Stimulated activated CD4-positive, alpha-beta T cell treated with anti-CD3 and anti-CD28 coated beads, Interleukin-2, amount 100 ng/mL, for 24 hours (primary cell): Measurements from ENCODE around the gene ATG3.
"Not testable (repeated sequence)": the region's sequence is repeated elsewhere in the genome, so short reads cannot be mapped to it uniquely, and the experiment has no call there.

Source experiments
- DNase-seq, 2 donors: peaks; one replicate each; pipeline ENCODE4 v3.0.0-alpha.2; 2020

The ATG3 gene

DNA sequence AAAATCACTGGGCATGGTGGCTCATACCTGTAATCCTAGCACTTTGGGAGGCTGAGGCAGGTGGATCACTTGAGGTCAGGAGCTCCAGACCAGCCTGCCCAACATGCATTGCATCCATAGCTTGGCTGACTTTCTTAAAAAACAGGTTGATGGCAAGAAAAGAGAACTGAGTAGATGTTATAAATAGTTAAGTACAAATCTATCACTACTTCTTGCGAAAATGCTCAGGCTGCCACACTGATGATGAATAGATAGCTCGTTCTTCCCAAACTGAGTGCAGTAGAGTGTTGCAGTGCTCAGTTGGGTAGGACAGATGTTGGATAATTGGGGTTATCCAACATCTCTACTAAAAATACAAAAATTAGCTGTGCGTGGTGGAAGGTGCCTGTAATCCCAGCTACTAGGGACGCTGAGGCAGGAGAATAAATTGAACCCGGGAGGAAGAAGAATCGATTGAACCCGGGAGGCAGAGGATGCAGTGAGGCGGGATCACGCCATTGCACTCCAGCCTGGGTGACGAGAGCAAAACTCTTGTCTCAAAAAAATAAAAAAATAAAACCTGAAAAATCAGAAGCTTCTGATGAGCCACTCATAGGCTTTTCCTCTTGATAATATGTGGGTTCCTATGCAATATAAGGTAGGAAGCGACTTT, 63.7 kb downstream of the ATG3 start:
- peak in 1 of 2 donors; percentile 32 for DNase-seq

DNA sequence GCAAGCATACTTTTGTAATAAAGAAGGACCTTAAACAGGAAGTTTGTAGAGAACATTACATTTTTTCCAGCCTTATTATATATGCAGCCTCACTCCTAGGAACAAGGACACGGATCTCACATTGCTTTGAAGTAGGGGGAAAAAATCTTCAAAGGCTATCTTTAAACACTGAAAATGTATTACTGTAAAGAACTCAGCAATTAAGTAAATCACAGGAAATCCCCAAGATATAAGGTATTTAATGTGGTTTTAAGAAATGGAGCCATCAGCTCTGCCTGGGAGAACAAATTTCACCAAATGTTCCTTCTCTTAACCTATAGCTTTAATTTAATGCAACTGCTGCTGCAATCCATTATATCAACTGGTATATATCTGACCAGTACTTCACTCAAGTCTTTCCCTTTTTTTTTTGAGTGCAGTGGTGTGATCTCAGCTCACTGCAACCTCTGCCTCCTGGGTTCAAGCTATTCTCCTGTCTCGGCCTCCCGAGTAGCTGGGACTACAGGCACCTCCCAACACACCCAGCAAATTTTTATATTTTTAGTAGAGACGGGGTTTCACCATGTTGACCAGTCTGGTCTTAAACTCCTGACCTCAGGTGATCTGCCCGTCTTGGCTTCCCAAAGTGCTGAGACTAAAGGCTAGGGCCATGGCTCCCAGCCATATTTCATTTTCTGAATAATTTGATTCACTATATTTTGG, 65.2 kb downstream of the ATG3 start:
- DNase-seq, result no peak

DNA sequence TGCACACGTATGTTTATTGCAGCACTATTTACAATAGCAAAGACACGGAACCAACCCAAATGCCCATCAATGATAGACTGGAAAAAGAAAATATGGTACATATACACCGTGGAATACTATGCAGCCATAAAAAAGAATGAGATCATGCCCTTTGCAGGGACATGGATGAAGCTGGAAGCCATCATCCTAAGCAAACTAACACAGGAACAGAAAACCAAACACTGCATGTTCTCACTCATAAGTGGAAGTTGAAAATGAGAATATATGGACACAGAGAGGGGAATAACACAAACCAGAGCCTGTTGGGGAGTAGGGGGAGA, 67.4 kb downstream of the ATG3 start:
- not testable (repeated sequence) for DNase-seq

DNA sequence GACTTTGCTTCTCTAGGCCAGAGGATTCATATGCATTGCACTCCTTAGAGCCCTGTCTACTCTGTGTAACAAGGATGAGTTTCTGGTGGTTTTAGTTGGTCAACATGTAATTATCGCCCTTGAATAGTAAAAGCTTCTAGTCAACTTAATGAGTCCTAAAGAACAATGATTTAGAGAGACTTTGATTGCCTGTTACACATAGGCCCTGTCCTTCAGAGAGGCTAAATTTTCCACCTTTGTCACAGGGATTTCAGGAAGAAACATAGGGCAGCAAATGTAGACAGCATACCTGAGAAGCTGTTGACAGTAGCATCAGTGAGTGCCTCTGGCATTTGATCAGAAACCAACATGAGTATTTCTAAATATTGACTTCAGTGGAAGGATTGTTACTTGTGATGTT, 69.6 kb downstream of the ATG3 start:
- DNase-seq, result no peak

DNA sequence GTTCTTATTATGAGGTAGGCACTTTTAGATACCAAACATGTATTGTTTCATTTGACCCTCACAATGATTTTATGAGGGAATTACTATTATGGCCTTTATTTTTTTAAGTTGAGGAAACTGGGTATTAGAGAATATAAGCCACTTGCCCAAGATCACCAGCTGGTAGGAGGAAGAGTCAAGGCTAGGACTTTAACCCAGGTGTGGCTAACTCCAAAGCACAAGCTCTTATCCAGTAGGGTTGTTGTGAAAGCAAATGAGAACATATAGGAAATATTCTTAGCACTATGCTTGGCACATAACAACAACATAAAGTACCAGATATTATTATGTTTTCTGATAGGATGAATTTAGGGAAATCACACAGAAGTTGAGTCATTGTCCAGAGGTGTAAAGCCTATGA, 70.4 kb downstream of the ATG3 start:
- no peak for DNase-seq

DNA sequence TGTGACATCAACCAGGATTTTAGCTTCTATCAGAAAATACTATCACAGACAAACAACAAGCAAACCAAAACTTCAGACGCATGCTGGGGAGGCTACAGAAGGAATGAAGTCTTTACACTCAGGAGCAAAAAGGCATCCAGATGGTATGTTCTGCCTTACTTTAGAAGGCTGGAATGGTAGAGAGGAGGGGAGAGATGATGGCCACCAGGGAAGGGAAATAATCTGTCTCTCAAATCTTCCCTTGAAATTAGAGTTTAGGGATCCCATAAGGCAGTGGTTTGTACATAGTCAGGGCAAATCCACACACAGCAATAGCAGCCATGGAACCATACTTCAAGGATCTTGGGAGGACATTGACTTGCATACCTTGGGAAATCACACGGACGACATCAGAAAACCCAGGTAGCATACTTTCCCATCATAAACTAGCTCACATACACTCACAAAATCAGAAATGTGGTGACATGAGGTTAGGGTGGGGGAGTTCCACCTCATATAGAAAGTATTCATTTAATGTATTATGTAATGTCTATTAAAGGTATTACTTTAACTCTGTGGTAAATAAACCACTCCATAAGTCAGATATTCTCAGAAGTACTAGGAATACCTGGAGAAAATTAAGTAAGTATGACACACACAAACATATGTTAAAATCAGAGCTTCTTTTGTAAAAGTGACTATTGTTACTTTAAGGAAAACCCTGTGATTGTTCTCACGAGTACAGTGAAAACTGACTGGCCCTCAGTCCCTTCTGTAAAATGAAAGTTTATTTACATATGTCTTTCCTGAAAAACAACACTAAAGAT, 71.9 kb downstream of the ATG3 start:
- no peak for DNase-seq

DNA sequence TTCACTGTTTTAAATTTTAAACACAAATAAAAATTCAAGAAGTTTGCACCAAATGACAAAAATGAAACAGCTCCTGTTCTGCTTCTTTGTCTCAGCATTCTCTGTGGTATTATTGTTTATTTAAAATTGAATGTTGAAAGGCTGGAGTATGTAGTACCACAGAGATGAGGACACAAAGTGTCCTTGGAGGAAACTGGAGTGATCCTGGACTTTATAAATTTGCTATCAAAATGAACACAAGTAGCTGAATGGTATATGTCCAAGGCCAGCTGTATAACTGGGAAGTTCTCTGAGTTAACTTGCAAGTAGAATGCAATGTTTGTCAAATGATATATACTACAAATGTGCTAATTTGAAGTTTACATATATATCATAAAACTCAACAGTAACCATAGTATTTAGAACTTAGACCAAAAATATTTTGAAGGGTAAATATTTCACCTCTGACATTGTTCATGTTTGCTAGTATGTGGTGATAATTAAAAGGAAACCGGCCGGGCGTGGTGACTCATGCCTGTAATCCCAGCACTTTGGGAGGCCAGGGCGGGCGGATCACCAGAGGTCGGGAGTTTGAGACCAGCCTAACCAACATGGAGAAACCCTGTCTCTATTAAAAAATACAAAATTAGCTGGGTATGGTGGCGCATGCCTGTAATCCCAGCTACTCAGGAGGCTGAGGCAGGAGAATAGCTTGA, 74.8 kb downstream of the ATG3 start:
- no peak for DNase-seq

DNA sequence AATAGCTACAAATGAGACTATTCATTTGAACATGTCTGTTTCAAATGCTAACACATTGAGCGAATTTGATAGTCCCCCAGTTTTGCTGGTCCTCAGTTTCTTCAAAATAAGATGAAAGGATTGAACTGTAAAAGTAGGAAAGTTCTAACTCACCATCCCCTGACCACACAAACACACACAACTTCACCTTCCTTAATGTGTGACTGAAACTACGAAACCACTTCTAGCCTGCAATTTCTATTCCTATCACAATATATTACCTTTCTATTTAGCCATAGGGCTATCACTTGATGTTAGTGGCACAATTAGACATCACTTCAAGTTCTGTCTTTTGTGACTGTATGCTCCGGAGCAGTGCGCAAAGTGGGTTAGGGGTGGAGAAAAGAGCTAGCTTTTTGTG, 77.4 kb downstream of the ATG3 start:
- DNase-seq, result no peak

DNA sequence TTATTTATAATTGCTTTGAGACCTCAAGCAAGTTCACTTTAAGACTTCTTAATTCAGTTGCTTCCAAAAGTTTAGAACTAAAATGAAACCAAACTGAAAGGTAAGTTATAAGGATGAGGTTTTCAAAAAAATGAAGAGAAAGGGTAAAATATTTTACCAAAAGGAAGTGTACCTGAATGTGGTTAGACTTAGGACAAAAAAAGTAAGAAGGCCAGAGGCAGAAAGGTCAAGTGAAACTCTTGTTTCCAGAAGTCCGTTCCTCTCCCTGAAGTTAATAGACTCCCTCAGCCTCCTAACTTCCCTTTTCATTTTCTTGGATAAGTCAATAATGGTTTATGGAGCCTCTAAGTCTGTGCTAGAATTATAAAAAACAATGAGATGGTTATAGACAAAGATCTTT, 79.1 kb downstream of the ATG3 start:
- DNase-seq, result no peak
